ENCODE results near the gene BRD9. TPM values are rescaled to one million over a fixed set of nuclear protein-coding genes. Genes with fewer than 3 reads are reported as not detected.
"Not testable (repeated sequence)": the region's sequence is repeated elsewhere in the genome, so short reads cannot be mapped to it uniquely, and the experiment has no call there.

Gene BRD9
- total and polyA plus RNA-seq, 2 of the 13 experiments (the other 11 are each of a cell fraction or from before 2014, with no cell fraction given), result 5.2 to 22.9 TPM

DNA sequence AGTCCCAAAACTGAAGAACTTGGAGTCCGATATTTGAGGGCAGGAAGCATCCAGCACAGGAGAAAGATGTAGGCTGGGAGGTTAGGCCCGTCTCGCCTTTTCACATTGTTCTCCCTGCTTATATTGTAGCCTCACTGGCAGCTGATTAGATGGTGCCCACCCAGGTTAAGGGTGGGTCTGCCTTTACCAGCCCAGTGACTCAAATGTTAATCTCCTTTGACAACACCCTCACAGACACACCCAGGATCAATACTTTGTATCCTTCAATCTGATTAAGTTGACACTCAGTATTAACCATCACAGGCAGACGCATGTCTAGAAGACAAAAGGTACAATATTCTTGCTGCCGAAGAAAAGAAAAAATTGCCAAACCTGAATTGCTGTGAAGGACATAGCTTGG is 26.1 kb upstream of the BRD9 start:
- H4K20me1 ChIP-seq (ENCODE audit: insufficient read depth, low read length); DNase-seq (ENCODE audit: low spot score); H3K27me3 ChIP-seq (ENCODE audit: control insufficient read depth in 1 of 2, insufficient read depth in 2 of 2, low read length in 2 of 2); FAIRE-seq; ATAC-seq; H3K79me2 ChIP-seq (ENCODE audit: insufficient read depth, low read length); BruUV-seq (replicated peaks); H2AFZ ChIP-seq (ENCODE audit: low read length); H3K4me3 ChIP-seq (replicated peaks in 1 of 3; ENCODE audit: insufficient read depth in 1 of 3, low read depth in 2 of 3, low read length in 3 of 3); intact Hi-C loops (cut with micrococcal nuclease; ENCODE audit: unreplicated experiment); in situ Hi-C loops (cut with HindIII; ENCODE audit: extremely low pct_ligation_motif_present, low pct_unique_long_range_greater_than_20kb); H3K9me3 ChIP-seq (ENCODE audit: low read length); H3K9ac ChIP-seq (ENCODE audit: insufficient read depth, low read depth, low read length): not testable (repeated sequence)
- H3K4me2 ChIP-seq (ENCODE audit: low read depth, low read length), result 0 out of 2 replicates have a peak overlapping the region, but pooled peaks have one; percentile 42
- 99% methylated on average over 5 of the region's 5 CpGs for WGBS (ENCODE audit: low lambda C conversion rate)
- CTCF ChIA-PET (ENCODE audit: low intra/inter-chr PET ratio, low total read pairs), result interaction anchor here (0.7 kb wide), 1 partner anchor 93 kb away, joined by 3 read pairs; no protein-coding TSS in a partner anchor
- H3K4me1 ChIP-seq (ENCODE audit: insufficient read depth, low read length), result peaks cover 23% of the 10 kb centered on the region
- H3K36me3 ChIP-seq (replicated peaks in 1 of 2; ENCODE audit: control insufficient read depth in 1 of 2, insufficient read depth in 2 of 2, low read length in 2 of 2), result peaks cover 6 to 39% of the 10 kb centered on the region in 2 experiments
- POLR2A ChIA-PET, result interaction anchor here (0.5 to 1.1 kb wide), 2 partner anchors 188 to 220 kb away, joined by 3 read pairs; no protein-coding TSS in a partner anchor
- peak overlapping the region; percentile 27 for H3K27ac ChIP-seq (ENCODE audit: extremely low read length, insufficient read depth, low read length)

GRCh38 chr5:916441-917293 is 24.1 kb upstream of the BRD9 start:
- Histone ChIP-seq H3K4me3 (replicated peaks in 1 of 3; ENCODE audit: insufficient read depth in 1 of 3, low read depth in 2 of 3, low read length in 3 of 3) (no peak overlapping the region), H2AFZ (ENCODE audit: low read length) (no peak overlapping the region), H3K4me2 (ENCODE audit: low read depth, low read length) (no peak overlapping the region), H3K9ac (ENCODE audit: insufficient read depth, low read depth, low read length) (no peak overlapping the region), H3K4me1 (ENCODE audit: insufficient read depth, low read length) (peaks cover 23% of the 10 kb centered on the region), H3K27ac (ENCODE audit: extremely low read length, insufficient read depth, low read length) (no peak overlapping the region), H3K36me3 (replicated peaks in 1 of 2; ENCODE audit: control insufficient read depth in 1 of 2, insufficient read depth in 2 of 2, low read length in 2 of 2) (peaks cover 12 to 55% of the 10 kb centered on the region in 2 experiments), H4K20me1 (ENCODE audit: insufficient read depth, low read length) (0 out of 2 replicates have a peak, but pooled peaks cover 3% of the 10 kb centered on the region), H3K9me3 (ENCODE audit: low read length) (no peaks in the 10 kb centered on the region), H3K27me3 (ENCODE audit: control insufficient read depth in 1 of 2, insufficient read depth in 2 of 2, low read length in 2 of 2) (no peaks in the 10 kb centered on the region), H3K79me2 (ENCODE audit: insufficient read depth, low read length) (no peaks in the 10 kb centered on the region)
- POLR2A ChIA-PET, result no interaction called here
- 97% methylated on average over 5 of the region's 14 CpGs for WGBS (ENCODE audit: low lambda C conversion rate)
- DNase-seq (ENCODE audit: low spot score), result no peak
- no peak for TF ChIP-seq ZNF350 (CRISPR knock-in tag; IDR thresholded peaks at IDR 0.05; ENCODE audit: borderline replicate concordance, low read depth)
- no peak for TF ChIP-seq HCFC1 (IDR thresholded peaks at IDR 0.05; ENCODE audit: low read depth, low read length)
- no peak for TF ChIP-seq ZNF710 (CRISPR knock-in tag; IDR thresholded peaks at IDR 0.05; ENCODE audit: borderline replicate concordance)
- TF ChIP-seq YEATS2 (CRISPR knock-in tag; IDR thresholded peaks at IDR 0.05; ENCODE audit: borderline replicate concordance), result no peak
- no peak for TF ChIP-seq TBL1XR1 (IDR thresholded peaks at IDR 0.05; ENCODE audit: borderline replicate concordance, low read length, partially characterized antibody)
- no peak for TF ChIP-seq CREBL2 (CRISPR knock-in tag; IDR thresholded peaks at IDR 0.05; ENCODE audit: borderline replicate concordance)
- no peak for TF ChIP-seq ELF4 (CRISPR knock-in tag; IDR thresholded peaks at IDR 0.05; ENCODE audit: borderline replicate concordance)
- no peak for TF ChIP-seq ZNF766 (CRISPR knock-in tag; IDR thresholded peaks at IDR 0.05; ENCODE audit: borderline replicate concordance)
- TF ChIP-seq SMC3 (IDR thresholded peaks at IDR 0.05; ENCODE audit: low read length), result no peak
- TF ChIP-seq NAIF1 (CRISPR knock-in tag; IDR thresholded peaks at IDR 0.05; ENCODE audit: borderline replicate concordance), result no peak
- BruUV-seq (replicated peaks), result no TSS peak
- no peak for FAIRE-seq
- no peak for ATAC-seq
- CTCF ChIA-PET (ENCODE audit: low intra/inter-chr PET ratio, low total read pairs), result no interaction called here
- intact Hi-C loops (cut with micrococcal nuclease; ENCODE audit: unreplicated experiment), result no loop called here
- in situ Hi-C loops (cut with HindIII; ENCODE audit: extremely low pct_ligation_motif_present, low pct_unique_long_range_greater_than_20kb), result no loop called here

Data from HepG2 (cell line).